Neural crest cell (in vitro differentiated cells): ENCODE results near the gene PLEKHG4. TPM values are rescaled to one million over a fixed set of nuclear protein-coding genes. Genes with fewer than 3 reads are reported as not detected.
A peak's percentile ranks its signal among the peaks of the same experiment; 100 is the strongest.

Experiments used
- DNase-seq: peaks from one replicate; pipeline ENCODE4 v3.0.0; 2021; ENCODE audit warnings: low read depth, mixed read lengths, low spot score
- H3K27ac Mint-ChIP-seq: one replicate; pipeline ENCODE4 v1.8.0; 2021; ENCODE audit warnings: mild to moderate bottlenecking, mixed read lengths; ENCODE audit not compliant: unreplicated experiment
- H3K27me3 Mint-ChIP-seq: 2 replicates; pipeline ENCODE4 v1.8.0; 2021; ENCODE audit warnings: low read depth, mild to moderate bottlenecking, mixed read lengths
- H3K36me3 Mint-ChIP-seq: 2 replicates; pipeline ENCODE4 v1.8.0; 2021; ENCODE audit warnings: low read depth, mild to moderate bottlenecking, mixed read lengths
- H3K4me1 Mint-ChIP-seq: 2 replicates; pipeline ENCODE4 v1.8.0; 2021; ENCODE audit warnings: mixed read lengths
- H3K4me3 Mint-ChIP-seq: one replicate; pipeline ENCODE4 v1.8.0; 2021; ENCODE audit warnings: mild to moderate bottlenecking, mixed read lengths
- H3K9me3 Mint-ChIP-seq: 2 replicates; pipeline ENCODE4 v1.8.0; 2021; ENCODE audit warnings: mixed read lengths
- total RNA-seq: library from RNA; stranded (reverse); gene quantifications from 2 replicates; pipeline ENCODE4 v1.2.1, GENCODE V29; 2021
- TF ChIP-seq, protein P1 (sequence below): fragments of 200-600 bp; sonication (generic); conservative IDR thresholded peaks from 2 replicates; pipeline ENCODE4 v1.5.0; 2021; ENCODE audit warnings: antibody characterized with exemption, mild to moderate bottlenecking

The PLEKHG4 gene
- total RNA-seq, 1 donor from 2014 or later, result 4.0 TPM

DNA sequence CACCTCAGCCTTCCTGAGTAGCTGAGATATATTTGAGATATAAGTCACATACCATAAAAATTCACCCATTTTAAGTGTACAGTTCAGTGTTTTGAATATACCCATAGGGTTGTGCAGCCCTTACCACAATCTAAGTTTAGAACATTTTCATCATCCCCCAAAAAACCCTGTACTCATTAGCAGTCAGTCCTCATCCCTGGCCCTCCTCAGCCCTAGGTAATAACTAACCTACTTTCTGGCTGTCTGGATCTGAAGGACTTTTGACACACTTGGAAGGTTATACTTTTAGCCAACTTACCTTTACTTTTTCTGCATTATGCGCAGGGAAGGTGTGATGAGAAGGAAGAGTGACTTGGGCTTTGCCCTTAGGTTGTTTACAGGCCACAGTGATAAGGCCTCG lies 4.0 kb upstream of the PLEKHG4 start:
- H3K4me3 Mint-ChIP-seq, result no peak overlapping the region
- no peaks in the 10 kb centered on the region for H3K27me3 Mint-ChIP-seq
- no peaks in the 10 kb centered on the region for H3K4me1 Mint-ChIP-seq
- H3K27ac Mint-ChIP-seq, result no peak overlapping the region
- no peaks in the 10 kb centered on the region for H3K36me3 Mint-ChIP-seq
- DNase-seq, result no peak
- TF ChIP-seq, protein P1, sequence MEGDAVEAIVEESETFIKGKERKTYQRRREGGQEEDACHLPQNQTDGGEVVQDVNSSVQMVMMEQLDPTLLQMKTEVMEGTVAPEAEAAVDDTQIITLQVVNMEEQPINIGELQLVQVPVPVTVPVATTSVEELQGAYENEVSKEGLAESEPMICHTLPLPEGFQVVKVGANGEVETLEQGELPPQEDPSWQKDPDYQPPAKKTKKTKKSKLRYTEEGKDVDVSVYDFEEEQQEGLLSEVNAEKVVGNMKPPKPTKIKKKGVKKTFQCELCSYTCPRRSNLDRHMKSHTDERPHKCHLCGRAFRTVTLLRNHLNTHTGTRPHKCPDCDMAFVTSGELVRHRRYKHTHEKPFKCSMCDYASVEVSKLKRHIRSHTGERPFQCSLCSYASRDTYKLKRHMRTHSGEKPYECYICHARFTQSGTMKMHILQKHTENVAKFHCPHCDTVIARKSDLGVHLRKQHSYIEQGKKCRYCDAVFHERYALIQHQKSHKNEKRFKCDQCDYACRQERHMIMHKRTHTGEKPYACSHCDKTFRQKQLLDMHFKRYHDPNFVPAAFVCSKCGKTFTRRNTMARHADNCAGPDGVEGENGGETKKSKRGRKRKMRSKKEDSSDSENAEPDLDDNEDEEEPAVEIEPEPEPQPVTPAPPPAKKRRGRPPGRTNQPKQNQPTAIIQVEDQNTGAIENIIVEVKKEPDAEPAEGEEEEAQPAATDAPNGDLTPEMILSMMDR, result no peak
- H3K9me3 Mint-ChIP-seq, result no peaks in the 10 kb centered on the region

- no peaks in the 10 kb centered on the region for H3K36me3 Mint-ChIP-seq
- H3K27me3 Mint-ChIP-seq, result no peaks in the 10 kb centered on the region
- no peaks in the 10 kb centered on the region for H3K9me3 Mint-ChIP-seq
- H3K4me1 Mint-ChIP-seq, result no peaks in the 10 kb centered on the region
- TF ChIP-seq, protein P1, result no peak
- H3K27ac Mint-ChIP-seq, result no peak overlapping the region
- H3K4me3 Mint-ChIP-seq, result no peak overlapping the region
- no peak for DNase-seq
These were observed 1.9 kb upstream of the PLEKHG4 start for GRCh38 chr16:67277294-67277998.

- H3K4me1 Mint-ChIP-seq, result no peaks in the 10 kb centered on the region
- no peak overlapping the region for H3K27ac Mint-ChIP-seq
- no peaks in the 10 kb centered on the region for H3K36me3 Mint-ChIP-seq
- no peaks in the 10 kb centered on the region for H3K9me3 Mint-ChIP-seq
- DNase-seq, result no peak
- peak overlapping the region; percentile 74 for H3K4me3 Mint-ChIP-seq
- TF ChIP-seq, protein P1, result no peak
- H3K27me3 Mint-ChIP-seq, result no peaks in the 10 kb centered on the region
These were observed 1.1 kb upstream of the PLEKHG4 start for GRCh38 chr16:67277999-67278772.

- Mint-ChIP-seq H3K27ac (no peak overlapping the region), H3K4me3 (peak overlapping the region; percentile 74)
- TF ChIP-seq, protein P1, result no peak
These were observed 498 bp upstream of the PLEKHG4 start for GRCh38 chr16:67278773-67279295.

GRCh38 chr16:67280090-67281015 lies 1.0 kb downstream of the PLEKHG4 start:
- Mint-ChIP-seq H3K4me3 (no peak overlapping the region), H3K9me3 (no peaks in the 10 kb centered on the region)

More at GRCh38 chr16:67278773-67279295, 498 bp upstream of the PLEKHG4 start:
- H3K27me3 Mint-ChIP-seq, result no peaks in the 10 kb centered on the region
- no peaks in the 10 kb centered on the region for H3K9me3 Mint-ChIP-seq
- no peak for DNase-seq
- H3K4me1 Mint-ChIP-seq, result no peaks in the 10 kb centered on the region
- H3K36me3 Mint-ChIP-seq, result no peaks in the 10 kb centered on the region

More at GRCh38 chr16:67280090-67281015, 1.0 kb downstream of the PLEKHG4 start:
- Mint-ChIP-seq H3K36me3 (no peaks in the 10 kb centered on the region), H3K27me3 (no peaks in the 10 kb centered on the region), H3K4me1 (no peaks in the 10 kb centered on the region), H3K27ac (no peak overlapping the region)
- DNase-seq, result no peak
- TF ChIP-seq, protein P1, result no peak
